ENCODE measurements around the gene UNC13A.

DNA sequence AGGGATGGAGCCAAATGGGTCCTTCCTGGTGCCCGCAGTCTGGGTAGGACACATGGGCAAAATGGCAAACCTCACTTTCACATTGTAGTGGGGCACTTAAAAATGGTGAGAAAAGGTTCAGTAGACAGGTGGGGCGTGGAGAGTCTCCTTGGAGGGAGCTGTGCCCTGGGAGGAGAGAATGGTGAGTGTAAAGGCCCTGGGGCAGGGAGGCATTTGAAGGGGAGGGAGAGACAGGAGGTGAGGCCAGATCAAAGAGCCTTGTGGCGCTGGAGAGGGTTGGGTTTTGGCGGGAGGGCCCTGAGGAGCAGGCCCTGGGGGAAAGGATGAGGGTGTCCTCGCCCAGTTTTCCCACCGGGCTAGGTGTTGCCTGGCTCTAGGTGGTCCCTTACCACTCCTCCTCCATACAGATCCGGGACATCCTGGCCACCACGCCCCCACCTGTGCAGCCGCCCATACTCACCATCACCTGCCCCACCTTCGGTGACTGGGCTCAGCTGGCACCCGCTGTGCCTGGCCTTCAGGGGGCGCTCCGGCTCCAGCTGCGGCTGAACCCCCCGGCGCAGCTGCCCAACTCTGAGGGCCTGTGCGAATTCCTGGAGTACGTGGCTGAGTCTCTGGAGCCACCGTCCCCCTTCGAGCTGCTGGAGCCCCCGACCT, 37.4 kb upstream of the UNC13A start:
- TF ChIP-seq, protein P1, sequence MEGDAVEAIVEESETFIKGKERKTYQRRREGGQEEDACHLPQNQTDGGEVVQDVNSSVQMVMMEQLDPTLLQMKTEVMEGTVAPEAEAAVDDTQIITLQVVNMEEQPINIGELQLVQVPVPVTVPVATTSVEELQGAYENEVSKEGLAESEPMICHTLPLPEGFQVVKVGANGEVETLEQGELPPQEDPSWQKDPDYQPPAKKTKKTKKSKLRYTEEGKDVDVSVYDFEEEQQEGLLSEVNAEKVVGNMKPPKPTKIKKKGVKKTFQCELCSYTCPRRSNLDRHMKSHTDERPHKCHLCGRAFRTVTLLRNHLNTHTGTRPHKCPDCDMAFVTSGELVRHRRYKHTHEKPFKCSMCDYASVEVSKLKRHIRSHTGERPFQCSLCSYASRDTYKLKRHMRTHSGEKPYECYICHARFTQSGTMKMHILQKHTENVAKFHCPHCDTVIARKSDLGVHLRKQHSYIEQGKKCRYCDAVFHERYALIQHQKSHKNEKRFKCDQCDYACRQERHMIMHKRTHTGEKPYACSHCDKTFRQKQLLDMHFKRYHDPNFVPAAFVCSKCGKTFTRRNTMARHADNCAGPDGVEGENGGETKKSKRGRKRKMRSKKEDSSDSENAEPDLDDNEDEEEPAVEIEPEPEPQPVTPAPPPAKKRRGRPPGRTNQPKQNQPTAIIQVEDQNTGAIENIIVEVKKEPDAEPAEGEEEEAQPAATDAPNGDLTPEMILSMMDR (IDR thresholded peaks at IDR 0.05): peak in 4 of 6 experiments; percentile 10 to 31 (median 22)
- TF ChIP-seq POLR2A (IDR thresholded peaks at IDR 0.05): no peak
